LoVo (cell line): ENCODE measurements around the gene SLIT3.

Experiments
- DNase-seq: peaks from one replicate; pipeline ENCODE4 v3.0.0-alpha.2; 2016; ENCODE audit warnings: low spot score

Gene SLIT3

DNA sequence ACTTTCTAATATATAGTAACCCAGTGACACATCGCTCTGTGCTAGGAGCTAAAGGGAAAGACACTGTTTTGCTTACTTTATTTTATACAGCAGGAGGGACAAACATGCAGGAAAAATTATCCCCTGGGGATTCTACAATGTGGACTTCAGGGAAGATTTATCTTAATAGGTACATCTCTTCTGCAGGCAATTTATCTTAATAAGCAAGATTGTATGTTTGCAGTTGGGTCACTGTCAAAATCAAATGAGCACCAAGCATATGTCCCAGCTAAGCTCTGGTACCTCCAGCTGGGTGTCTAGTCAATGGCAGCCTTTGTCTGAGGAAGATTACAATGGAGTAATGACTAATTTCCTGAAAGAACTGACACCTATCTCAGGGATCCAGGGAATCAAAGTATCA, 411.9 kb downstream of the SLIT3 start:
- no peak for DNase-seq

DNA sequence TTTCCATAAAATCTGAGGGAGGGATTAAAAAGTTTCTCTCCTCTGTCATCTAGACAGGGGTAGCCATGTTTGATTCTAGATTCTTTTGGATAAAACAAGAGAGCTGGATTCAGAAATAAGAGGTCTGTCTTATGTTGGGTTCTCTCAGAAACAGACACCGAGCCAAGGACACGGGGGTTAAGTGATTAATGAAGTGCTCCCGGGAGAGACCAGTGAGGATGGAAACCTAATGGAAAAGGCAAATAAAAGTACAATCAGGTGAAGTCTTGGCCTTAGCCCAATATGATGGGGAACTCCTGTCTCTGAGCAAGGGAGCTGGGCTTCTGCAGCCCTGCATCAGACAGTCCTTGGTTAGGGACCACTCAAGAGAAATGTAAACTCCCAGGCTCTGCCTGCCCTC, 413.0 kb downstream of the SLIT3 start:
- no peak for DNase-seq

GRCh38 chr5:168886157-168886556, 414.8 kb downstream of the SLIT3 start:
- DNase-seq, result no peak

DNA sequence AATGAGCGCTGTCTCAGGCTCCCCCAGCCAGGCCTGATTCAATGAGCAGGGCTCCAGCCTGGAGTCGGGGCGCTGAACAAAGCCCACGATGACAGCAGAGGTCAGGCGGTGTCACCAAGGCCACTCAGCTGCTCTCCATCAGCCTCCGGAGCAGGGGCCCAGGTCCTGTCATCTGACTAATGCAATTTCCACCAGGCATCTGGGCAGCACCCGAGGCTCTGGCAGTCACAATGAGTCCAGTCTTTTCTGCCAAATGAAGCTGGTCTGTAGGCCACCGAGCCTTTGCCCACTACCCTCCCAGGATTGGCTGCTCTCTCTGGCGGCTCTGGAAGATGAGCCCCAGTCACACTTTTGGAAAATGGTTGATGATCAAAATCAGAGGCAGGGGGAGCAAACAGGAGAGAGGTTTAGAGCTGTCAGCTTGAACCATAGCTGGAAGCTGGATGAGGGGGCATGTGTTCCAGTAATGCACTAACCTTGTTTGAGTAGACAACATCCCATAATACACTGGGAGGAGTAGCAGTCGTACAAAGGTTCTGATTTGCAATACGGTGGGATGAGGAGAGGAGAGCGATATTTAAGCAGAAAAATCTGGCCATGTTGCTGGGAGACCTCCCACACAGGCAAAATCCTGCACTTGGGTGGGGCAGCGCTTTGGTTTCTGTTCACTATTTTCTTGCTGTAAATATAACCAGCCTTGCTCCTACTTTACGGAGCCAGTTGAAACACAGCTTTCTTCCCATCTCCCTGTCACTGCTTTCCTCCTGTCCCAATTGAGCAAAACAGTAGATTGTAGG, 415.4 kb downstream of the SLIT3 start:
- DNase-seq, result no peak

DNA sequence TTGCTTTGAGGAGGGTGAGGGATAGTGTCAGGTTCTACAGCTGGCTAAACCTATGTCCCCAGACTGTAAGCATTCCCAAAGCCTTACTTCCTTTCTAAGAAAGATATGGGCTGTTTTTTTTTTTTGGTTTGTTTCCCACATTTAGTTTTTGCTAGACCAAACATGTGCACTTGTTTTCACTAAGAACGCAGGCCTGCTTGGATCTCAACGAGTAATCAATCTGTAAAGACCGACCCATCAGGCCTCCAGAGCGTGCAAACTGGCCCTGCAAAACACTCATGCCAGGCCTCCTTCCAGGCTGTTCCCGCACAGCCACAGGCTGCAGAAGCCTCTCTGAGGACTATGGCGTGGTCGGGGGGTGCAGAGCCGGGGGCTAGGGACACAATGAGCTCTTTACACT, 416.9 kb downstream of the SLIT3 start:
- no peak for DNase-seq

DNA sequence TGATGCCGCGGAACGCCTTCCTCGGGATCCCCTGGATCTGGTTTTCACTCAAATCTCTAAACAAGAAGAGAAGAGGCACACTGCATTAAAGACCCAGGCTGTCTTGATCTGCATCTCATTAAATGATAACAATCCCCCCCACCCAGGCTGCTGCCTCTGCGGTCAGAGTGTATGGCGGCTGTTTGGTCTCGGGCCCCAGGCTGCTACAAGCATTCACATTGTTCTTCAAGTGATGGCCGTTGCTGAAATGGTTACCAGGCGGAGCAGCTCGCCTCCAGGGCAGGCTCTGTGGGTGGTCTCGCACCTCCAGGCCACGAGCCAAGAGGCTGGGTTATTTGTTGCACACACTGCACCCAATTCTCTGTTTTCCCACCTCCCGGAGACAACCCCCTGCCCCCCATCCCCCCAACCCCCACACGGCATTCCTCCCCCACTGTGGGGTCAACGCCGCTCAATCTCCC, 417.6 kb downstream of the SLIT3 start:
- no peak for DNase-seq

DNA sequence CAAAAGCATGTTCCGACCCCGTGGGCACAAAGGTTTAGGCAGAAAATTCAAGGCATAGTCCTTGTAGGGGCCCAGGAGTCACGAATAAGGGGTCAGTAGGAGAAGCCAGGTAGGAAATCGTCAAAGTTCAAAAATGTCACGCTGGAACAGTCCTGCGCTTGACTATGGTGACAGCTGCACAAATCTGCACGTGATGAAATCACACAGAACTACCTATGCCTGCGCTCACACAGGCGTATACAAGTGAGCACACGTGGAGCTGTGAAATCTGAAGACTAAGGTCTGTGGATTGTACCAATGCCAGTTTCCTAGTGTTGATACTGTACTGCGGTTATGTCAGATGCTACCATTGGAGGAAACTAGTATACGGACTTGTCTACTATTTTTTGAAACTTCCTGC, 418.7 kb downstream of the SLIT3 start:
- no peak for DNase-seq

DNA sequence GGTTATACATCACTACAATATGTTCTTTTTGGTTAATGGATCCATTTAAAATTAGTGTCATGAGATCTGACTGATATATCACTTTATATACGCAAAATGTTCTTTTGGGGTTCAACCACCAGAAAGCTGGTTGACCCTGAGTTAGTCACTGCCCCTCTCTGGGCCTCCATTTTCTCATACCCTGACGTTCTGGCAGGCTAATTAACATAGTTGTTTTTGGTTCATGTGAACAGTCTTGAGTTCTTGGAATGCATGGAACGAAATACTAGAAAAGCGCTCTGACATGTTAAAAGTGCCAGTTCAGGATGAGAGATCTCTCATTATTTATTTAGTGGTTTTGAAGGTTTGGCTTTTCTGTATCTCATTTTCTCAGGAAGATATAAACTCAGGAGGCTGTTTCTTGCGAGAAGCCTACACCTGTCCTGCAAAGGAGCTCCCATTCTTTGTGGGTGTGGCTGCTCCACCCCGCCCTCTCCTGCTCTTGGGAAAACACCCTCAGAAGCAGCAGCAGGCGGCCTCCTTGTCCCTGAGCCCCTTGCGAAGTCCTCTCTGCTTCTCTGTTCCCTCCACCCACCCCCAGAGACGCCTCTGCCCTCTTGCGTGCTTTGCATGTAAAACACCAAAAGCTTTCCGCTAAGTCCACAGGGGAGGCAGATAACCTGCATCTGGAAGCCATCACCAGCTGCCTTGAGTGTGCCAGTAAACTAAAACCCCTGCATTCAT, 419.4 kb downstream of the SLIT3 start:
- DNase-seq, result no peak

- DNase-seq, result no peak
Observed at GRCh38 chr5:168879929-168880328, 421.0 kb downstream of the SLIT3 start.

DNA sequence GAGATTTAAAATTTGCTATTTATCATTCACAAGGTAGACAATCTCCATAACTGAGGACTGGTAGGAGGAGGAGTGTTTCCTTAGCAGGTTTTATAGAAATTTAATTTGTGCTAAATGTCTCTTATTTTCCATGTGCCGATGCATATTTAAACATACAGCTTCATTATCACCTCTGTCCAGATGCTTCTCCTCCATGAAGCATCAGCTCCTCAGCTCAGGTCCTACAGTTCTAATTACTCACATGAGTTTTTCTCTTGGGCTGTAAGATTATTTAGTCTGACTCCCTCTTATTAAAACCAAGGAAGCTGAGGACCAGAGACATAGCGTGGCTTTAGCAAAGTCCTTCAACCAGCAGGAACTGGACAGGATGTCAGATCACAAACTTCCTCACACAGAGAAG, 421.6 kb downstream of the SLIT3 start:
- no peak for DNase-seq

DNA sequence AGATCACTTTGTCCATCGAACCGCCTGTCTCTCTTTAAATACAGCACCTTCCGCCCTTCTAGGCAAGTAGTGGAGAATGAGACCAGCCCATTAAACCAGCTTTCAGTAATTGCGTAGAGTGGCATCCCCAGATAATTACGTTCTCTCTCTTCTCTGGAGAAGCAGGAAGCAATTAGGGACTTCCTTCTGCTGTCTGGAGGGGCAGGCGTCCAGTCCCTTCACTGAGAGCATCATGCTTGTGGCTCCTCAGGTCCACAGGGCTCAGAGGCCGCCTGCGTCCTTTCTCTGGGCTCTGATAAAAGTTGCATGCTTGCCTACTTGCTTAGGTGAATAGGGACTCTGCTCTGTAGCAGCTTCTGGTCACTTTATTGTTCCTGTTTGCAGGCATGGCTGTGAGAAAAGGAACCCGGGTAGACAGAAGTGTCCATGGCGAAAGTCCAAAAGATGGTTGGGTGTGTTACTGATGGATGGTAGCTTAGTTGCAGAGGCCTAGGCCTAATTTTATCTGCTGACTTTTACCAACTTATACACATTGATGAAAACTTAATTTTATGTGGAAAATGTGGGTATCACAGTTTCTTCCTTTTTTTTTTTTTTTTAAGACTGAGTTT, 422.7 kb downstream of the SLIT3 start:
- DNase-seq, result no peak

- DNase-seq, result no peak
Observed at GRCh38 chr5:168877132-168877892, 423.6 kb downstream of the SLIT3 start.

DNA sequence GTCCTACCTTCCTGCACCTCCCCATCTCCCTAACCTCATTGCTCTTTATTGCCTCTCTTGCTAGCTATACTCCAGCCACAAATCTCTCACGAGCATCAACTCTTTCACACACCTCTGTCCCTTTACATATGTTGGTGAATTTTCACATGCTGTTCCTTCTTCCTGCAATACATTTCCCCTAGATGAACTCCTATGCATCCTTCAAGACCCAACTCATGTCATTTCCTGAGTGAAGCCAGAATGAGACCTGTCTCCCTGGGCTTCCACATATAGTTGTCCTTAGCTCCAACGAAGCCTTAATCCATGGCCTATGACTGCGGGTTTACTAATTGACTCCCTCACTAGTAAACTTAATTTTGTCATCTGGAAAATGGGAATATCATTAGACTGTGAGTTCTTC, 424.5 kb downstream of the SLIT3 start:
- no peak for DNase-seq

DNA sequence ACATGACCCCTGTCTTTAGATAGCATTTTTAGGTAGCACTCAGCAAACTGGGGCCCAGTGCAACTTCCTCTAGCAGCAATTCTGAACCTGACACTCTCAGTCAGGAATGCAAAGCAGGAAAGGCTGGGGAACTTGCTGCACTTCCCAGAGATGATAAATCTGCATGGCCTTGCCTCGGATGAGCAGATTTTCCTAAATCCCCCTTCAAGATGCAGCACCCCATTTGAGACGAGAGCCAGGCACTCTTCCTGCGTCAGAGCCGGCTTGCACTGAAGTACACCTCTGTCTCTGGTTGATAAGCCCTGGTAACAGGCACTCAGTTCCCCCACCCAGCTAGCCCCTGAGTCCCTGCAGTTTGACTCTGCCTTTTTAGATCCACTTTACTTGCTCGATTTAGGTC, 425.1 kb downstream of the SLIT3 start:
- DNase-seq, result no peak

- peak; percentile 6 for DNase-seq
Observed at GRCh38 chr5:168874713-168875380, 426.1 kb downstream of the SLIT3 start.

- DNase-seq, result no peak
Observed at GRCh38 chr5:168872246-168872645, 428.7 kb downstream of the SLIT3 start.

DNA sequence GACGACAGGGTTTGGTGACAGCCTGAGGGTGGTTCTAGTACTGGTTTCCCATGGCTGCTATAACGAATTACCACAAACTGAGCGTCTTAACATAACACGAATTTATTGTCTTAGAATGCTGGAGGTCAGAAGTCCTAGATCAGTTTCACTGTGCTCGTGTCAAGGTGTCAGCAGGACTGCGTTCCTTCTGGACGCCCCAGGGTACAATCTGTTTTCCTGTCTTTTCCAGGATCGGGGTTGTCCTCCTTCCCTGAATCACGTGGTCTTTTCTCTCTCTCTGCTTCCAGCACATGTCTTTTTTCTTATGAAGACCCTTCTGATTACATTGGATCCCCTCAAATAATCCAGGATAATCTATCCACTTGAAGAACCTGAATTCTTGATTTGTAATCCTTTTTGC, 430.0 kb downstream of the SLIT3 start:
- DNase-seq, result no peak

DNA sequence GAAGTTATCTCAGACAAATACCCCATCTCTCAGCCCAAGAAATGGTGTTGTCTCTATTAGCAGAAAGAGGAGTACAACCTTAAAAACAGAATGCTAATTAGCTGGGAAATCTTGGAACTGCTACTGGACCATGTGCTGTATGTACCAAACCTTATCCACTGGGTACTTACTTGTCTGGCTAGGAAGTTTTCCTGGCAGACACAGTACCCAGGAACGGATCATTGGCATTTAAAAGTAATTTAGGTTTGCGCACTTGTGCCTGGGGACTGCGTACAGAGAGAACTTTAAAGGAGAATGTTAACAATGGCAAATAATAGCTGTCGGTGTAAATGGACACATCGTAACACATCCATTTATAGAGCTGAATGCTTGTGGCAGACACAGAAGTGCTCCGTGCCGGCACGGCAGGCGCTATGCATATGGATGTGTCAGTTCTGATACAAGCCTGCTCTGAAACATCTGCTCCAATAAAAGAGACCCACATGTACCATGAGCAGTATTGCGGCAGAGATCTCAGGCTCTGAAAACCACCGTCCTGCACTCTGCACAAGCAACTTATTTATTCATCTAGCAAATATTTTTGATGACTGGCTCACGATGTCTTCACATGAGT, 431.2 kb downstream of the SLIT3 start:
- DNase-seq, result no peak

DNA sequence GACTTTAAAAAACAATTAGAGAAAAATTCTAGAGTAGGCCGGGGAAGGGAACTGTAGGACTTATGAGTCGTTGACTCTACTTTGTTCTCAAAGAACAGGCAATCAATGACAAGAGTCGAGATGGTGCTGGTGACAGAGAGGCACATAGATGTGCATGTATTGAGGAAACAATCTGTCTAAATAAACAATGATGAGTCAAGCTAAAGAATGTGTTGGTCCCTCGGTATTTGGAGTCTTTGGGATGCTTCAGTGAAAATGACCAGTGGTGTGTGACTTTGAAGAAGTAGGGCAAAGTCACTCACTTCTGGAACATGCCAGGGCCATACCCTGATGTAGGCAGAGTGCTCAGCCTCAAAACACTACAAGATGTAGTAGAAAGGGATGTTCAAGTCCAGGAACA, 433.7 kb downstream of the SLIT3 start:
- no peak for DNase-seq

DNA sequence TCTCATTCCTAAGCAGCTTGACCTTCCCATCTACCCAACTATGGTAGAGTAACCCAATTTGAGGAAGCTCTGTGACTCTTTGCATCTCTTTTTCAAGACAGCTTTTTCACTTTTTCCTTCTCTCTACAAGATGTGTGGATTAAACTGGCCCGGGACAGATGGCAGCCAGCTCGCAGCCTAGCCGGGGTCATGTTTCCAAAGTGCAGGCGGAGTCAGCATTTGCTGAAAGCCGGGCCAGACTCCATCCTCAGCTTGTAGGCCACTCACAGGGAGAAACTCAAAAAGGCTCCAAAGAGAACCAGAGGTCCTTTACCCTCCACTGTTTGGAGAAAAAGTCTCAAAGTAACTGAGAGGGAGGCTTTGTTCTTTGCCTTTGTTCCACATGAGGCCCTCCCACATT, 435.0 kb downstream of the SLIT3 start:
- DNase-seq, result no peak

GRCh38 chr5:168863021-168863420, 437.9 kb downstream of the SLIT3 start:
- no peak for DNase-seq
